ENCODE results near the gene PTPRM.

The PTPRM gene

DNA sequence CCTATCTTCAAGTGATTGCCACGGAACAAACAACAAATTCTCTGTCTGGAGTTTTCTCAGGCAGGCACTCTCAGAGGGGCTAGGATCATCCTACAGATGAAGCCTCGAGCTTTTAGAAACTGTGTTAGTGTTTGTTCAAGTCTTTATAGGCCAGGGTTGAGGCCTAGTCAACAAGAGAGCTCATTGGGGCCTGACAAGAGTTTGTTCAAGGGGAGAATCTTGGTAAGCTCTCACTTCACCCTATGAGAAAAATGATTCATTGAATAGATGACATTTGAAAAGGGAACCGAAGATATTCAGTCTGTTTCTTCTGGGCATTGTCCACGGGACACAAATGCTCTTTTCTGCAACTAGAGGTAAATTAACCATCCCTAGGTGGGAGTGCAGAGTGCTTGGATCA is 476.9 kb downstream of the PTPRM start:
- DNase-seq = no peak
- Mint-ChIP-seq H3K9me3 (no peaks in the 10 kb centered on the region), H3K4me3 (no peak overlapping the region), H3K27me3 (ENCODE audit: low read depth, poor library complexity) (no peaks in the 10 kb centered on the region), H3K4me1 (peaks cover 9% of the 10 kb centered on the region), H3K36me3 (ENCODE audit: low read depth) (no peaks in the 10 kb centered on the region), H3K27ac (peak overlapping the region; percentile 8)
- TF ChIP-seq, protein P1, sequence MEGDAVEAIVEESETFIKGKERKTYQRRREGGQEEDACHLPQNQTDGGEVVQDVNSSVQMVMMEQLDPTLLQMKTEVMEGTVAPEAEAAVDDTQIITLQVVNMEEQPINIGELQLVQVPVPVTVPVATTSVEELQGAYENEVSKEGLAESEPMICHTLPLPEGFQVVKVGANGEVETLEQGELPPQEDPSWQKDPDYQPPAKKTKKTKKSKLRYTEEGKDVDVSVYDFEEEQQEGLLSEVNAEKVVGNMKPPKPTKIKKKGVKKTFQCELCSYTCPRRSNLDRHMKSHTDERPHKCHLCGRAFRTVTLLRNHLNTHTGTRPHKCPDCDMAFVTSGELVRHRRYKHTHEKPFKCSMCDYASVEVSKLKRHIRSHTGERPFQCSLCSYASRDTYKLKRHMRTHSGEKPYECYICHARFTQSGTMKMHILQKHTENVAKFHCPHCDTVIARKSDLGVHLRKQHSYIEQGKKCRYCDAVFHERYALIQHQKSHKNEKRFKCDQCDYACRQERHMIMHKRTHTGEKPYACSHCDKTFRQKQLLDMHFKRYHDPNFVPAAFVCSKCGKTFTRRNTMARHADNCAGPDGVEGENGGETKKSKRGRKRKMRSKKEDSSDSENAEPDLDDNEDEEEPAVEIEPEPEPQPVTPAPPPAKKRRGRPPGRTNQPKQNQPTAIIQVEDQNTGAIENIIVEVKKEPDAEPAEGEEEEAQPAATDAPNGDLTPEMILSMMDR (IDR thresholded peaks at IDR 0.05) = no peak

DNA sequence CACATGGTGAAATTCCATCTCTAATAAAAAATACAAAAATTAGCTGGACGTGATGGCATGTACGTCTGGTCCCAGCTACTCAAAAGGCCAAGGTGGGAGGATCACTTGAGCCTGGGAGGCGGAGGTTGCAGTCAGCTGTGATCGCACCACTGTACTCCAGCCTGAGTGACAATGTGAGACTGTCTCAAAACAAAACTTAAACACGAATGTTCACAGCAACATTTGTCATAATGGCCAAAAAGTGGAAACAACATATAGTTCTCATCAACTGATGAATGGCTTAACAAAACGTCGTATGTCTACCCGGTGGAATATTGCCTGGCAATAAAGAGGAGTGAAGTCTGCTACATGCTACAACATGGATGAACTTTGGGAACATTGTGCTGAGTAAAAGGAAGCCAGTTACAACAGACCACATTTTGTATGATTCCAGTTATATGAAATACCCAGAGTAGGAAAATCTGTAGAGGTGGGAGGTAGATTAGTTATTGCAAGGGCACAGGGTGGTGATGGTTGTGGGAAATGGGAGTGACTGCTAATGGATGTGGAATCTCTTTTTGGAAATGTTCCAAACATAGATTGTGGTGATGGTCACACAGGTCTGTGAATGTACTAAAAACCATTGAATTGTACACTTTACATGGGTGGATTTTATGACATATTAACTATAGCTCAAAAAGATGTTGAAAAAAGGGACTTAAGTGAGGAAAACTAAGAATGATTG is 478.2 kb downstream of the PTPRM start:
- Mint-ChIP-seq H3K4me1 (peaks cover 9% of the 10 kb centered on the region), H3K27me3 (ENCODE audit: low read depth, poor library complexity) (no peaks in the 10 kb centered on the region), H3K9me3 (no peaks in the 10 kb centered on the region), H3K4me3 (no peak overlapping the region), H3K27ac (no peak overlapping the region), H3K36me3 (ENCODE audit: low read depth) (no peaks in the 10 kb centered on the region)
- TF ChIP-seq, protein P1 (IDR thresholded peaks at IDR 0.05) = no peak
- DNase-seq = no peak

DNA sequence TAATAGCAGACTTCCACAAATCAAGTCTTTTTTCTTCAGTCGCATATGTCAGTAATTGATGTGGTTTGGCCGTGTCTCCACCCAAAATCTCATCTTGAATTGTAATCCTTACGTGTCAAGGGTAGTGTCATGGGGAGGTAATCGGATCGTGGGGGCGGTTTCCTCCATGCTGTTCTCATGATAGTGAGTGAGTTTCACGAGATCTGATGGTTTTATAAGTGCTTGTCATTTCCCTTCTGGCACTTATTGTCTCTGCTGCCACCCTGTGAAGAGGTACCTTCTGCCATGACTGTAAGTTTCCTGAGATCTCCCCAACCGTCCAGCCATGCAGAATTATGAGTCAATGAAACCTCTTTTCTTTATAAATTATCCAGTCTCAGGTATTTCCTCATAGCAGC is 478.8 kb downstream of the PTPRM start:
- Mint-ChIP-seq H3K27me3 (ENCODE audit: low read depth, poor library complexity) (no peaks in the 10 kb centered on the region), H3K4me3 (no peak overlapping the region), H3K9me3 (no peaks in the 10 kb centered on the region), H3K36me3 (ENCODE audit: low read depth) (no peaks in the 10 kb centered on the region), H3K27ac (no peak overlapping the region), H3K4me1 (peaks cover 13% of the 10 kb centered on the region)
- TF ChIP-seq, protein P1 (IDR thresholded peaks at IDR 0.05) = no peak
- DNase-seq = no peak

DNA sequence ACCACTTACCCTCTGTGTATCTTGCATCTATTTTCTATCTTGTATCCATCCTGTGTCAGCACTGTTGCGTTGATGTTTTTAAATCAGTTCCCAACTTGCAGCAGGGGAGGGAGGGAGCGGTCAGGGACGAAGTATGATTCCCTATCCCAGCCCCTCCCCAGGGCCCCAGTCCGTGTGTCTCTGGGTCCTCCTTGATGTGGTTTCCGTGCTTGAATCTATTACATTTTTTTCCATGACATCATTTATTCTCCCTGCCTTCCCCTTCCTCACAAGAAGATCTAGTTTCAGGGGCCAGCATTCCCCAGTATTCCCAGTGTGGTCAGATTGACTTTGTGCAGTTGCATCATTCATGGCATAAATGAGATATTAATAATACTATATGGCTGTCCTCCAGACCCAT is 479.3 kb downstream of the PTPRM start:
- H3K9me3 Mint-ChIP-seq = no peaks in the 10 kb centered on the region
- H3K4me1 Mint-ChIP-seq = peaks cover 13% of the 10 kb centered on the region
- TF ChIP-seq, protein P1 (IDR thresholded peaks at IDR 0.05) = no peak
- H3K27me3 Mint-ChIP-seq (ENCODE audit: low read depth, poor library complexity) = no peaks in the 10 kb centered on the region
- H3K36me3 Mint-ChIP-seq (ENCODE audit: low read depth) = no peaks in the 10 kb centered on the region
- DNase-seq = no peak
- H3K27ac Mint-ChIP-seq = no peak overlapping the region
- no peak overlapping the region for H3K4me3 Mint-ChIP-seq

DNA sequence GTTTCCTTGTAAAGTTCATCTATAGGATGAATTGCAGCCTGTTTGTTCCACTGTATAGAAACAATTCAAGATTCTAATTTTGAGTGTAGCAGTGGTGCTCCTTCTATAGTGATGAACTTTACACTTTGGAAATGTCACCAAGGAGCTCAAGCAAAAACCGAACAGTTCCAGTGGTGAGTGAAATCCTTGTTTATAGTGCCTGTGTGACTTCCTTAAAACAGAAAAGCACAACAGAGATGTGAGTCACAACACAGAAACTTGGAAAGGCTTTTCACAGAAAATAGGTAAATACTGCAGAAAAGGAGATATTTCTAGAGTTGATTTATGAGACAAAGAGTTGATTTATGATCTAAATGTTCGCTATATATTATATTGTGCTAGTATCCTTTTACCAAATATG is 482.0 kb downstream of the PTPRM start:
- H3K4me3 Mint-ChIP-seq = no peak overlapping the region
- DNase-seq = no peak
- peaks cover 4% of the 10 kb centered on the region for H3K4me1 Mint-ChIP-seq
- no peaks in the 10 kb centered on the region for H3K9me3 Mint-ChIP-seq
- H3K36me3 Mint-ChIP-seq (ENCODE audit: low read depth) = no peaks in the 10 kb centered on the region
- H3K27me3 Mint-ChIP-seq (ENCODE audit: low read depth, poor library complexity) = no peaks in the 10 kb centered on the region
- H3K27ac Mint-ChIP-seq = no peak overlapping the region
- TF ChIP-seq, protein P1 (IDR thresholded peaks at IDR 0.05) = no peak
